IMR-90 (cell line): ENCODE measurements around the gene TRNT1. TPM values are rescaled to one million over a fixed set of nuclear protein-coding genes. Genes with fewer than 3 reads are reported as not detected.

Experiments
- ATAC-seq: fragments of 200-7000 bp; cut with Tn5 transposase; 2 replicates; pipeline ENCODE4 v1.9.1; 2020; ENCODE audit warnings: low read depth, mild to moderate bottlenecking, moderate library complexity
- BruUV-seq: library from RNA; stranded (reverse); fragments of 400-500 nt; replicated peaks from 2 replicates; lab custom pipeline; 2021; lab: Mats Ljungman, UMichigan
- CTCF ChIA-PET: fragments of 300-600 bp; formaldehyde crosslinking; extraction: SDS; loops from one replicate; lab custom pipeline; 2021; ENCODE audit warnings: antibody characterized with exemption; lab: Yijun Ruan, JAX
- POLR2A ChIA-PET: fragments of 300-600 bp; sonication (Branson Sonifier 250); formaldehyde crosslinking; loops from one replicate; lab custom pipeline; 2022; ENCODE audit warnings: antibody characterized with exemption; ENCODE audit not compliant: unreplicated experiment; lab: Charles Lee
- DNase-seq: peaks from one replicate; pipeline ENCODE4 v3.0.0; 2013
- H2AFZ ChIP-seq: replicated peaks from 2 replicates; pipeline ENCODE3; 2013; ENCODE audit warnings: low read length, mild to moderate bottlenecking; ENCODE audit not compliant: poor library complexity
- H2AK5ac ChIP-seq: 2 replicates; pipeline ENCODE4 v1.6.1; 2013; ENCODE audit warnings: low read depth, low read length, inconsistent platforms
- H2AK9ac ChIP-seq: replicated peaks from 2 replicates; pipeline ENCODE3; 2013; ENCODE audit warnings: mild to moderate bottlenecking, low read depth, low read length, moderate library complexity; ENCODE audit not compliant: poor library complexity
- H2BK120ac ChIP-seq: 2 replicates; pipeline ENCODE4 v1.6.1; 2013; ENCODE audit warnings: low read depth, low read length, inconsistent platforms
- H2BK15ac ChIP-seq: 3 replicates; pipeline ENCODE4 v1.6.1; 2013; ENCODE audit warnings: low read depth, low read length, inconsistent platforms
- H2BK20ac ChIP-seq: 2 replicates; pipeline ENCODE4 v1.6.1; 2013; ENCODE audit warnings: low read depth, mild to moderate bottlenecking, inconsistent platforms, low read length, moderate library complexity
- H2BK5ac ChIP-seq: 2 replicates; pipeline ENCODE4 v1.6.1; 2013; ENCODE audit warnings: mild to moderate bottlenecking, low read depth, low read length, inconsistent platforms; ENCODE audit not compliant: poor library complexity, severe bottlenecking
- H3K14ac ChIP-seq: replicated peaks from 2 replicates; pipeline ENCODE4 v1.6.1; 2013; ENCODE audit warnings: low read depth, low read length, inconsistent platforms
- H3K18ac ChIP-seq: 2 replicates; pipeline ENCODE4 v1.6.1; 2013; ENCODE audit warnings: low read depth, low read length, control low read depth
- H3K23ac ChIP-seq: 2 replicates; pipeline ENCODE4 v1.6.1; 2013; ENCODE audit warnings: low read depth, low read length, inconsistent platforms
- H3K27ac ChIP-seq: 2 replicates; pipeline ENCODE4 v1.5.1; 2013; ENCODE audit warnings: mild to moderate bottlenecking, control low read depth, low read length; ENCODE audit not compliant: insufficient read depth
- H3K27me3 ChIP-seq: 2 replicates; pipeline ENCODE4 v1.6.1; 2013; ENCODE audit warnings: low read length; ENCODE audit not compliant: control insufficient read depth, insufficient read depth
- H3K36me3 ChIP-seq: 2 replicates; pipeline ENCODE4 v1.6.1; 2013; ENCODE audit warnings: low read length, mixed read lengths; ENCODE audit not compliant: control insufficient read depth, insufficient read depth
- H3K4ac ChIP-seq: 2 replicates; pipeline ENCODE4 v1.6.1; 2013; ENCODE audit warnings: low read depth, low read length, inconsistent platforms
- H3K4me1 ChIP-seq: 2 replicates; pipeline ENCODE4 v1.6.1; 2013; ENCODE audit warnings: low read length, mixed read lengths; ENCODE audit not compliant: control insufficient read depth, insufficient read depth
- H3K4me2 ChIP-seq: 2 replicates; pipeline ENCODE4 v1.6.1; 2013; ENCODE audit warnings: low read depth, mild to moderate bottlenecking, control low read depth, low read length, moderate library complexity
- H3K4me3 ChIP-seq: 2 replicates; pipeline ENCODE4 v1.5.1; 2013; ENCODE audit warnings: low read depth, mild to moderate bottlenecking, control low read depth, low read length, moderate library complexity; ENCODE audit not compliant: insufficient read depth
- H3K56ac ChIP-seq: 2 replicates; pipeline ENCODE4 v1.6.1; 2013; ENCODE audit warnings: low read length, inconsistent platforms; ENCODE audit not compliant: insufficient read depth; ENCODE audit errors: extremely low read depth
- H3K79me1 ChIP-seq, 2 experiments: 2 replicates each; pipeline ENCODE4 v1.6.1; 2013; ENCODE audit warnings: low read length in 2 of 2, inconsistent platforms in 1 of 2, low read depth in 1 of 2
- H3K9ac ChIP-seq: 2 replicates; pipeline ENCODE4 v1.6.1; 2013; ENCODE audit warnings: low read depth, low read length, control low read depth
- H3K9me1 ChIP-seq: 2 replicates; pipeline ENCODE4 v1.6.1; 2013; ENCODE audit warnings: low read length, inconsistent platforms; ENCODE audit not compliant: insufficient read depth
- H3K9me3 ChIP-seq: 2 replicates; pipeline ENCODE4 v1.6.1; 2013; ENCODE audit warnings: low read length; ENCODE audit not compliant: control insufficient read depth, insufficient read depth
- H4K20me1 ChIP-seq: 2 replicates; pipeline ENCODE4 v1.6.1; 2013; ENCODE audit warnings: low read length, inconsistent platforms; ENCODE audit not compliant: insufficient read depth
- H4K5ac ChIP-seq: 2 replicates; pipeline ENCODE4 v1.6.1; 2013; ENCODE audit warnings: mild to moderate bottlenecking, low read depth, low read length, control low read depth
- H4K8ac ChIP-seq, 2 experiments: 2 replicates each; pipeline ENCODE4 v1.6.1; 2013; ENCODE audit warnings: low read depth in 2 of 2, low read length in 2 of 2, control low read depth in 1 of 2, inconsistent platforms in 1 of 2
- H4K91ac ChIP-seq: 2 replicates; pipeline ENCODE4 v1.6.1; 2013; ENCODE audit warnings: low read depth, low read length, inconsistent platforms; ENCODE audit not compliant: insufficient read depth
- BHLHE40 ChIP-seq: fragments of 150-350 bp; IDR thresholded peaks from 2 replicates; pipeline ENCODE4 v1.6.1; 2016; ENCODE audit warnings: mild to moderate bottlenecking, low read depth, low read length
- CEBPB ChIP-seq: IDR thresholded peaks from 2 replicates; pipeline ENCODE4 v1.6.1; 2012; ENCODE audit warnings: low read depth, low read length, improper control_type of control experiment
- CHD1 ChIP-seq: IDR thresholded peaks from 2 replicates; pipeline ENCODE4 v1.6.1; 2012; ENCODE audit warnings: low read depth, low read length, improper control_type of control experiment
- FOS ChIP-seq: fragments of 150-350 bp; IDR thresholded peaks from 2 replicates; pipeline ENCODE4 v1.6.1; 2016; ENCODE audit warnings: low read depth, low read length
- MAFK ChIP-seq: IDR thresholded peaks from 2 replicates; pipeline ENCODE4 v1.6.1; 2012; ENCODE audit warnings: low read depth, low read length, improper control_type of control experiment
- MAZ ChIP-seq: IDR thresholded peaks from 2 replicates; pipeline ENCODE4 v1.6.1; 2012; ENCODE audit warnings: low read depth, mild to moderate bottlenecking, low read length, improper control_type of control experiment, moderate library complexity, borderline replicate concordance
- MXI1 ChIP-seq: IDR thresholded peaks from 2 replicates; pipeline ENCODE4 v1.6.1; 2012; ENCODE audit warnings: low read depth, mild to moderate bottlenecking, low read length, moderate library complexity, borderline replicate concordance
- NFE2L2 ChIP-seq: fragments of 150-350 bp; IDR thresholded peaks from 2 replicates; pipeline ENCODE4 v1.6.1; 2016; ENCODE audit warnings: low read depth, mild to moderate bottlenecking, low read length
- POLR2A ChIP-seq: IDR thresholded peaks from 2 replicates; pipeline ENCODE4 v1.6.1; 2012; ENCODE audit warnings: mild to moderate bottlenecking, low read depth, low read length
- RAD21 ChIP-seq: IDR thresholded peaks from 2 replicates; pipeline ENCODE4 v1.6.1; 2012; ENCODE audit warnings: low read length, improper control_type of control experiment
- RCOR1 ChIP-seq: IDR thresholded peaks from 2 replicates; pipeline ENCODE4 v1.6.1; 2012; ENCODE audit warnings: mild to moderate bottlenecking, low read length, improper control_type of control experiment; ENCODE audit not compliant: insufficient replicate concordance
- RFX5 ChIP-seq: IDR thresholded peaks from 2 replicates; pipeline ENCODE4 v1.8.0; 2012; ENCODE audit warnings: low read depth, mild to moderate bottlenecking, low read length, moderate library complexity
- SMC3 ChIP-seq: fragments of 150-350 bp; IDR thresholded peaks from 2 replicates; pipeline ENCODE4 v1.6.1; 2016; ENCODE audit warnings: low read depth, mild to moderate bottlenecking, antibody characterized with exemption, low read length, moderate library complexity
- WGBS, 2 experiments: methylation state at CpG; one replicate each; pipeline versions ENCODE4 v1.1.5 to v1.1.7; 2013; ENCODE audit warnings: missing lambda C conversion rate in 2 of 2; ENCODE audit not compliant: insufficient read length in 1 of 2; ENCODE audit errors: extremely low coverage in 2 of 2; 5-methylcytosine and 5-hydroxymethylcytosine counted together
- dilution Hi-C: fragments of 300-500 bp; cut with HindIII; formaldehyde crosslinking; loops from one replicate; pipeline ENCODE4 v1.14.3; 2018; ENCODE audit warnings: low sequenced_read_pairs; ENCODE audit not compliant: unreplicated experiment
- in situ Hi-C: fragments of 300-500 bp; cut with MboI; formaldehyde crosslinking; loops from 3 replicates; pipeline ENCODE4 v1.14.3; 2019; ENCODE audit warnings: low sequenced_read_pairs, inconsistent platforms, mixed read lengths
- intact Hi-C: fragments of 100-400 bp; cut with micrococcal nuclease; formaldehyde crosslinking; loops from 2 replicates; pipeline ENCODE4 v1.10.0; 2022
- polyA plus RNA-seq, 3 experiments: library from polyadenylated mRNA; depleted of rRNA; stranded (reverse); fragments of >200 nt; gene quantifications; 2 replicates each; pipeline ENCODE4 v1.2.3, GENCODE V29; 2012; ENCODE audit warnings: low replicate concordance in 1 of 3
- total RNA-seq: library from RNA; depleted of rRNA; stranded (reverse); fragments of >200 nt; gene quantifications from 2 replicates; pipeline ENCODE4 v1.2.3, GENCODE V29; 2012
- TF ChIP-seq, protein P1 (sequence below): conservative IDR thresholded peaks from 2 replicates; pipeline ENCODE4 v1.5.1; 2012; ENCODE audit warnings: mild to moderate bottlenecking, low read depth, low read length, improper control_type of control experiment
- TF ChIP-seq, protein P2 (sequence below): fragments of 150-350 bp; IDR thresholded peaks from 2 replicates; pipeline ENCODE4 v1.6.1; 2016; ENCODE audit warnings: low read depth, mild to moderate bottlenecking, low read length, moderate library complexity, borderline replicate concordance
- TF ChIP-seq, protein P3 (sequence below): fragments of 150-350 bp; IDR thresholded peaks from 2 replicates; pipeline ENCODE4 v1.6.1; 2017; ENCODE audit warnings: mild to moderate bottlenecking, antibody characterized with exemption, low read length, low read depth

TRNT1 gene
- total and polyA plus RNA-seq, 2 of the 4 experiments (the other 2 are of a cell fraction) = 11.8 to 12.3 TPM

DNA sequence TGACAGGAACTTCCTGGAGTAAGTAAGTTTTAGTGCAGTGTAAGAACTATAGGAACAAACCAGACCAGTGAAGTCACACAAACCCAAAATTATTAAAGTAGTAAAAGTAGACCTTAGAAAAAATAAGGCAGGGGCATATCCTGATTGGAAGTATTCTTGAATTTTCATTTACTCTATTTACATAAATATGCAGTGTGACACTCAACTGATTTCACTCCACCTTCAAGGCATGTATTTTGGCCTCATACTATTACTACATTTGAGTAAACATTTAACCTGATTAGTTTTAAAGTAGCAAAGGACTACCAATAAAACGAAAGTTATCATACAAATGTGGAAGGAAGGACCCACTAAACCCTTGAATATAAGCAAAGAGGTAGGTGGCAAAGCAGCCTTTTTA lies 22.8 kb downstream of the TRNT1 start:
- H4K20me1 ChIP-seq = no peaks in the 10 kb centered on the region
- no peak overlapping the region for H2BK120ac ChIP-seq
- H3K27ac ChIP-seq = no peak overlapping the region
- ChIA-PET POLR2A (no interaction called here), CTCF (no interaction called here)
- no peaks in the 10 kb centered on the region for H3K9me1 ChIP-seq
- no peak overlapping the region for H2AK9ac ChIP-seq
- H3K56ac ChIP-seq = no peak overlapping the region
- peaks cover 27% of the 10 kb centered on the region for H3K36me3 ChIP-seq
- H3K14ac ChIP-seq = no peak overlapping the region
- in situ Hi-C loops (no loop called here), dilution Hi-C loops (no loop called here), intact Hi-C loops (loop anchor here (2.0 kb wide), 1 partner anchor 15 kb away; no protein-coding TSS in a partner anchor)
- TF ChIP-seq, protein P1, sequence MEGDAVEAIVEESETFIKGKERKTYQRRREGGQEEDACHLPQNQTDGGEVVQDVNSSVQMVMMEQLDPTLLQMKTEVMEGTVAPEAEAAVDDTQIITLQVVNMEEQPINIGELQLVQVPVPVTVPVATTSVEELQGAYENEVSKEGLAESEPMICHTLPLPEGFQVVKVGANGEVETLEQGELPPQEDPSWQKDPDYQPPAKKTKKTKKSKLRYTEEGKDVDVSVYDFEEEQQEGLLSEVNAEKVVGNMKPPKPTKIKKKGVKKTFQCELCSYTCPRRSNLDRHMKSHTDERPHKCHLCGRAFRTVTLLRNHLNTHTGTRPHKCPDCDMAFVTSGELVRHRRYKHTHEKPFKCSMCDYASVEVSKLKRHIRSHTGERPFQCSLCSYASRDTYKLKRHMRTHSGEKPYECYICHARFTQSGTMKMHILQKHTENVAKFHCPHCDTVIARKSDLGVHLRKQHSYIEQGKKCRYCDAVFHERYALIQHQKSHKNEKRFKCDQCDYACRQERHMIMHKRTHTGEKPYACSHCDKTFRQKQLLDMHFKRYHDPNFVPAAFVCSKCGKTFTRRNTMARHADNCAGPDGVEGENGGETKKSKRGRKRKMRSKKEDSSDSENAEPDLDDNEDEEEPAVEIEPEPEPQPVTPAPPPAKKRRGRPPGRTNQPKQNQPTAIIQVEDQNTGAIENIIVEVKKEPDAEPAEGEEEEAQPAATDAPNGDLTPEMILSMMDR = no peak
- no peak for TF ChIP-seq CEBPB
- no peak for TF ChIP-seq POLR2A
- no peak for TF ChIP-seq NFE2L2
- TF ChIP-seq BHLHE40 = no peak
- TF ChIP-seq MAFK = no peak
- TF ChIP-seq RCOR1 = no peak
- TF ChIP-seq MAZ = no peak
- TF ChIP-seq, protein P2, sequence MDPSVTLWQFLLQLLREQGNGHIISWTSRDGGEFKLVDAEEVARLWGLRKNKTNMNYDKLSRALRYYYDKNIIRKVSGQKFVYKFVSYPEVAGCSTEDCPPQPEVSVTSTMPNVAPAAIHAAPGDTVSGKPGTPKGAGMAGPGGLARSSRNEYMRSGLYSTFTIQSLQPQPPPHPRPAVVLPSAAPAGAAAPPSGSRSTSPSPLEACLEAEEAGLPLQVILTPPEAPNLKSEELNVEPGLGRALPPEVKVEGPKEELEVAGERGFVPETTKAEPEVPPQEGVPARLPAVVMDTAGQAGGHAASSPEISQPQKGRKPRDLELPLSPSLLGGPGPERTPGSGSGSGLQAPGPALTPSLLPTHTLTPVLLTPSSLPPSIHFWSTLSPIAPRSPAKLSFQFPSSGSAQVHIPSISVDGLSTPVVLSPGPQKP = no peak
- TF ChIP-seq, protein P3, sequence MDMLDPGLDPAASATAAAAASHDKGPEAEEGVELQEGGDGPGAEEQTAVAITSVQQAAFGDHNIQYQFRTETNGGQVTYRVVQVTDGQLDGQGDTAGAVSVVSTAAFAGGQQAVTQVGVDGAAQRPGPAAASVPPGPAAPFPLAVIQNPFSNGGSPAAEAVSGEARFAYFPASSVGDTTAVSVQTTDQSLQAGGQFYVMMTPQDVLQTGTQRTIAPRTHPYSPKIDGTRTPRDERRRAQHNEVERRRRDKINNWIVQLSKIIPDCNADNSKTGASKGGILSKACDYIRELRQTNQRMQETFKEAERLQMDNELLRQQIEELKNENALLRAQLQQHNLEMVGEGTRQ = no peak
- no peak for TF ChIP-seq FOS
- no peak for TF ChIP-seq MXI1
- no peak for TF ChIP-seq RFX5
- no peak for TF ChIP-seq SMC3
- no peak for TF ChIP-seq CHD1
- TF ChIP-seq RAD21 = no peak
- H3K27me3 ChIP-seq = no peaks in the 10 kb centered on the region
- no peak overlapping the region for H4K91ac ChIP-seq
- H3K79me1 ChIP-seq = peaks cover 0 to 6% of the 10 kb centered on the region in 2 experiments; a peak in 2 of 4 replicates
- no peak overlapping the region for H3K18ac ChIP-seq
- no peak overlapping the region for H2AK5ac ChIP-seq
- no peak overlapping the region for H3K9ac ChIP-seq
- no peak overlapping the region for H2AFZ ChIP-seq
- H3K9me3 ChIP-seq = no peaks in the 10 kb centered on the region
- no peak overlapping the region for H4K8ac ChIP-seq
- no peak overlapping the region for H3K4ac ChIP-seq
- DNase-seq (no peak), ATAC-seq (no peak)
- BruUV-seq = no TSS peak
- no peak overlapping the region for H3K4me3 ChIP-seq
- no peaks in the 10 kb centered on the region; the same call in 1 of the 2 replicates for H3K4me1 ChIP-seq
- no peak overlapping the region for H4K5ac ChIP-seq
- H3K4me2 ChIP-seq = no peak overlapping the region
- no peak overlapping the region for H2BK5ac ChIP-seq
- no CpG with 5 or more reads among the region's 1 CpG for WGBS, 2 experiments
- H2BK20ac ChIP-seq = no peak overlapping the region
- no peak overlapping the region for H2BK15ac ChIP-seq
- no peak overlapping the region for H3K23ac ChIP-seq
